K562 (cell line): Measurements from ENCODE around the gene UPF2. TPM values are rescaled to one million over a fixed set of nuclear protein-coding genes. Genes with fewer than 3 reads are reported as not detected.

Source experiments
- ATAC-seq: fragments of 200-7000 bp; cut with Tn5 transposase; 3 replicates; pipeline ENCODE4 v1.9.1; 2020; ENCODE audit warnings: moderate library complexity
- BruUV-seq: library from RNA; stranded (reverse); fragments of 400-500 nt; replicated peaks from 2 replicates; lab custom pipeline; 2021; lab: Mats Ljungman, UMichigan
- CTCF ChIA-PET: fragments of 300-600 bp; formaldehyde crosslinking; extraction: SDS; loops from one replicate; lab custom pipeline; 2021; ENCODE audit warnings: low intra/inter-chr PET ratio; lab: Yijun Ruan, JAX
- POLR2A ChIA-PET: fragments of 300-600, 350-650 bp; sonication (Branson Sonifier 250); formaldehyde crosslinking; extraction: SDS; loops from one replicate; lab custom pipeline; 2021; ENCODE audit warnings: antibody characterized with exemption, inconsistent platforms; lab: Yijun Ruan, JAX
- DNase-seq, 4 experiments: peaks; one replicate each; pipeline versions ENCODE4 v3.0.0 to v3.0.0-alpha.2; 2011 to 2018; ENCODE audit warnings: low spot score in 3 of 4, mixed read lengths in 3 of 4; ENCODE audit errors: extremely low read depth in 1 of 4
- FAIRE-seq: peaks from 2 replicates; lab custom pipeline; 2011; peaks lifted over from hg19 to GRCh38; lab: Jason Lieb, UNC
- H2AFZ ChIP-seq: 2 replicates; pipeline ENCODE4 v1.6.0; 2011; ENCODE audit warnings: low read depth, low read length, control low read depth, inconsistent platforms
- H3K27ac ChIP-seq: fragments of 200-600 bp; 3 replicates; pipeline ENCODE4 v1.8.0; 2011; ENCODE audit warnings: low read depth, mild to moderate bottlenecking, control low read depth, inconsistent platforms, low read length, moderate library complexity, mixed read lengths; ENCODE audit errors: extremely low read depth
- H3K27me3 ChIP-seq, 2 experiments: fragments of 300-600 bp in 1 of 2; 2 replicates in 1 of 2; 3 replicates in 1 of 2; pipeline versions ENCODE4 v1.6.0 to v1.8.0; 2011; ENCODE audit warnings: inconsistent platforms in 2 of 2, low read length in 2 of 2, mild to moderate bottlenecking in 1 of 2, mixed read lengths in 1 of 2, moderate library complexity in 1 of 2; ENCODE audit not compliant: control insufficient read depth in 2 of 2, insufficient read depth in 2 of 2
- H3K36me3 ChIP-seq: fragments of 300-600 bp; 3 replicates; pipeline ENCODE4 v1.8.0; 2011; ENCODE audit warnings: mild to moderate bottlenecking, low read length, inconsistent platforms; ENCODE audit not compliant: control insufficient read depth, insufficient read depth
- H3K4me1 ChIP-seq, 2 experiments: fragments of 200-600 bp in 1 of 2; replicated peaks in 1 of 2; 2 replicates in 1 of 2; 3 replicates in 1 of 2; pipeline versions ENCODE4 v1.5.1 to v1.8.0; 2011; ENCODE audit warnings: inconsistent platforms in 2 of 2, low read length in 2 of 2, mild to moderate bottlenecking in 1 of 2, mixed read lengths in 1 of 2, moderate library complexity in 1 of 2; ENCODE audit not compliant: control insufficient read depth in 2 of 2, insufficient read depth in 2 of 2
- H3K4me2 ChIP-seq: 2 replicates; pipeline ENCODE4 v1.6.1; 2011; ENCODE audit warnings: low read length, control low read depth, inconsistent platforms, mixed read lengths; ENCODE audit not compliant: insufficient read depth
- H3K4me3 ChIP-seq: fragments of 200-600 bp; sonication (generic), shearing (Covaris generic); 2 replicates; pipeline ENCODE4 v1.5.1; 2016; ENCODE audit warnings: control low read depth, inconsistent platforms
- H3K79me2 ChIP-seq: fragments of 200-600 bp; 3 replicates; pipeline ENCODE4 v1.8.0; 2011; ENCODE audit warnings: low read length, inconsistent platforms; ENCODE audit not compliant: control insufficient read depth, insufficient read depth
- H3K9ac ChIP-seq, 2 experiments: 2 replicates each; pipeline versions ENCODE4 v1.6.0 to v1.6.1; 2011; ENCODE audit warnings: low read depth in 2 of 2, low read length in 2 of 2, control low read depth in 1 of 2, inconsistent platforms in 1 of 2, mild to moderate bottlenecking in 1 of 2, mixed read lengths in 1 of 2; ENCODE audit not compliant: insufficient read depth in 1 of 2
- H3K9me1 ChIP-seq: one replicate; pipeline ENCODE4 v1.6.0; 2011; ENCODE audit warnings: inconsistent platforms, mild to moderate bottlenecking, low read length, moderate library complexity; ENCODE audit not compliant: control insufficient read depth, insufficient read depth
- H3K9me3 ChIP-seq: replicated peaks from 2 replicates; pipeline ENCODE4 v1.5.1; 2011; ENCODE audit warnings: low read depth, low read length, inconsistent platforms; ENCODE audit not compliant: control insufficient read depth, insufficient read depth
- H4K20me1 ChIP-seq: replicated peaks from 2 replicates; pipeline ENCODE4 v1.6.1; 2011; ENCODE audit warnings: low read length, inconsistent platforms, mixed read lengths; ENCODE audit not compliant: control insufficient read depth, insufficient read depth
- BDP1 ChIP-seq: IDR thresholded peaks from 3 replicates; pipeline ENCODE4 v1.6.1; 2011; ENCODE audit not compliant: insufficient read length, insufficient read depth
- CC2D1A ChIP-seq: fragments of 450-650 bp; IDR thresholded peaks from 2 replicates; pipeline ENCODE4 v1.6.1; 2017; ENCODE audit warnings: mild to moderate bottlenecking
- MLLT1 ChIP-seq, 2 experiments: fragments of 450-650 bp; IDR thresholded peaks; 2 replicates each; pipeline ENCODE4 v1.6.1; 2016
- PHF21A ChIP-seq: fragments of 450-650 bp; IDR thresholded peaks from 2 replicates; pipeline ENCODE4 v1.6.1; 2017; ENCODE audit warnings: low read depth, borderline replicate concordance
- TOE1 ChIP-seq, 2 experiments: fragments of 450-650 bp in 1 of 2; sonication (generic) in 1 of 2; formaldehyde crosslinking in 1 of 2; IDR thresholded peaks; 2 replicates each; pipeline versions ENCODE4 v1.7.1 to v1.8.0; 2016 to 2022; ENCODE audit warnings: borderline replicate concordance in 2 of 2, mild to moderate bottlenecking in 2 of 2, antibody characterized with exemption in 1 of 2, inconsistent platforms in 1 of 2, low read depth in 1 of 2, missing genetic modification reagents in 1 of 2, moderate library complexity in 1 of 2
- TSC22D4 ChIP-seq: fragments of 450-650 bp; IDR thresholded peaks from 2 replicates; pipeline ENCODE4 v1.6.1; 2016; ENCODE audit warnings: missing genetic modification characterization, missing biosample characterization, control low read depth
- ZBTB2 ChIP-seq: fragments of 450-650 bp; IDR thresholded peaks from 2 replicates; pipeline ENCODE4 v1.6.1; 2016; ENCODE audit warnings: antibody characterized with exemption
- WGBS: fragments of 100-300 bp; shearing (Covaris generic); methylation state at CpG from one replicate; pipeline ENCODE4 v1.1.6; 2016; ENCODE audit warnings: low coverage, mixed read lengths; ENCODE audit not compliant: insufficient coverage; ENCODE audit errors: missing lambda C conversion rate; 5-methylcytosine and 5-hydroxymethylcytosine counted together
- in situ Hi-C: fragments of 300-500 bp; cut with MboI; formaldehyde crosslinking; loops from 4 replicates; pipeline ENCODE4 v1.15.0; 2018; ENCODE audit warnings: inconsistent platforms, mixed read lengths
- intact Hi-C: fragments of 100-400 bp; cut with micrococcal nuclease; formaldehyde crosslinking; loops from 2 replicates; pipeline ENCODE4 v1.14.2; 2022
- polyA plus RNA-seq, 8 experiments: library from polyadenylated mRNA; depleted of rRNA in 4 of 8; stranded (reverse) in 5 of 8; unstranded in 3 of 8; fragments of >200 nt; fragmentation: Nextera tagmentation in 2 of 8; fragmentation: Illumina TruSeq in 1 of 8; extraction: Ambion mirVana in 2 of 8; extraction: Trizol in 1 of 8; gene quantifications; 2 replicates each; pipeline versions ENCODE4 v1.2.1 to v1.2.3, GENCODE V29; 2011 to 2014; ENCODE audit warnings: inconsistent platforms in 1 of 8, missing spikeins in 1 of 8
- total RNA-seq, 7 experiments: library from RNA; depleted of rRNA in 6 of 7; stranded (reverse); fragments of >200 nt in 6 of 7; fragmentation: Illumina TruSeq in 2 of 7; extraction: Trizol in 2 of 7; gene quantifications; 2 replicates each; pipeline versions ENCODE4 v1.2.1 to v1.2.3, GENCODE V29; 2011 to 2021; ENCODE audit warnings: low replicate concordance in 1 of 7

The UPF2 gene
- total and polyA plus RNA-seq, 9 of the 15 experiments (the other 6 are each of a cell fraction or from before 2014, with no cell fraction given): 13.9 to 37.7 (median 23.7) TPM

- TF ChIP-seq ZBTB2: no peak
- no peak for TF ChIP-seq MLLT1 (IDR thresholded peaks at IDR 0.05)
These were observed 163.8 kb downstream of the UPF2 start (continued) for GRCh38 chr10:11878776-11879175.

GRCh38 chr10:11877591-11877905 is 165.1 kb downstream of the UPF2 start:
- ChIA-PET POLR2A (interaction anchor here (1.0 kb wide), 1 partner anchor 15 kb away, joined by 7 read pairs; no protein-coding TSS in a partner anchor), CTCF (no interaction called here)
- no peak overlapping the region for H2AFZ ChIP-seq
- H3K4me2 ChIP-seq: no peak overlapping the region
- no peak for ATAC-seq
- H3K4me1 ChIP-seq: peaks cover 33 to 86% of the 10 kb centered on the region in 2 experiments
- H3K9ac ChIP-seq: peak overlapping the region in 1 of 2 experiments; percentile 57; a peak in 1 of 4 replicates
- H3K79me2 ChIP-seq: peaks cover 90% of the 10 kb centered on the region
- no peak for DNase-seq
- peaks cover 8% of the 10 kb centered on the region; the same call in 1 of the 3 replicates for H3K36me3 ChIP-seq
- FAIRE-seq: no peak
- in situ Hi-C loops: no loop called here
- H3K27ac ChIP-seq: no peak overlapping the region
- peaks cover 17% of the 10 kb centered on the region for H4K20me1 ChIP-seq
- no peaks in the 10 kb centered on the region for H3K27me3 ChIP-seq
- intact Hi-C loops: no loop called here
- H3K4me3 ChIP-seq: no peak overlapping the region
- 79% methylated on average over 12 of the region's 13 CpGs for WGBS
- no peaks in the 10 kb centered on the region for H3K9me1 ChIP-seq
- no peak for TF ChIP-seq TSC22D4 (tag)
- TF ChIP-seq CC2D1A: no peak
- TF ChIP-seq TOE1 (IDR thresholded peaks at IDR 0.05; ENCODE audit: borderline replicate concordance): no peak
- TF ChIP-seq TOE1 (CRISPR knock-in tag; IDR thresholded peaks at IDR 0.05; ENCODE audit: borderline replicate concordance, low read depth): no peak
- TF ChIP-seq PHF21A: no peak
- no peak for TF ChIP-seq BDP1
- BruUV-seq: no TSS peak
- H3K9me3 ChIP-seq: no peaks in the 10 kb centered on the region
